ENCODE measurements around the gene ERAP2.

ERAP2 gene

DNA sequence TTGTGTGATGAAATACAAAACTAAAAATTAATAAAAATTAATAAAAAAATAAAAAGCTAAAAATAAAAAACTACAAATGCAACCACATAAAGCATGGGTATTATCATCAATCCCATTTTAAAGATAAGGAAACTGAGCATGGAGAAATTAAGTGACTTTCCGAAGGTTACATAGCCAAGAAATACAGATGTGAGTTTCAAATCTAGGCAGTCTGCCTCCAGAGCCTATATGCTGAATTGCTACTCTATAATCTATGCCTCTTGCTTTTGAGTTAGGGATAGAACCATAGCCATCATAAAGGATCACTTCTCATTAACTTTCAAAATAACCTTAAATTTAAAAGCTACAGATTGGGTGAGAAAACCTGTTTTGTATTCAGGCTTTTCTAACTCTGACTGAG, 18.8 kb upstream of the ERAP2 start:
- peaks cover 4% of the 10 kb centered on the region for H3K27me3 Mint-ChIP-seq (ENCODE audit: low read depth, poor library complexity)
- no peak for DNase-seq
- TF ChIP-seq, protein P1, sequence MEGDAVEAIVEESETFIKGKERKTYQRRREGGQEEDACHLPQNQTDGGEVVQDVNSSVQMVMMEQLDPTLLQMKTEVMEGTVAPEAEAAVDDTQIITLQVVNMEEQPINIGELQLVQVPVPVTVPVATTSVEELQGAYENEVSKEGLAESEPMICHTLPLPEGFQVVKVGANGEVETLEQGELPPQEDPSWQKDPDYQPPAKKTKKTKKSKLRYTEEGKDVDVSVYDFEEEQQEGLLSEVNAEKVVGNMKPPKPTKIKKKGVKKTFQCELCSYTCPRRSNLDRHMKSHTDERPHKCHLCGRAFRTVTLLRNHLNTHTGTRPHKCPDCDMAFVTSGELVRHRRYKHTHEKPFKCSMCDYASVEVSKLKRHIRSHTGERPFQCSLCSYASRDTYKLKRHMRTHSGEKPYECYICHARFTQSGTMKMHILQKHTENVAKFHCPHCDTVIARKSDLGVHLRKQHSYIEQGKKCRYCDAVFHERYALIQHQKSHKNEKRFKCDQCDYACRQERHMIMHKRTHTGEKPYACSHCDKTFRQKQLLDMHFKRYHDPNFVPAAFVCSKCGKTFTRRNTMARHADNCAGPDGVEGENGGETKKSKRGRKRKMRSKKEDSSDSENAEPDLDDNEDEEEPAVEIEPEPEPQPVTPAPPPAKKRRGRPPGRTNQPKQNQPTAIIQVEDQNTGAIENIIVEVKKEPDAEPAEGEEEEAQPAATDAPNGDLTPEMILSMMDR (IDR thresholded peaks at IDR 0.05), result no peak
- no peaks in the 10 kb centered on the region for H3K36me3 Mint-ChIP-seq (ENCODE audit: low read depth)
- H3K27ac Mint-ChIP-seq, result no peak overlapping the region
- no peaks in the 10 kb centered on the region for H3K4me1 Mint-ChIP-seq
- H3K9me3 Mint-ChIP-seq, result no peaks in the 10 kb centered on the region
- H3K4me3 Mint-ChIP-seq, result no peak overlapping the region

- no peak for DNase-seq
- TF ChIP-seq, protein P1 (IDR thresholded peaks at IDR 0.05), result no peak
- Mint-ChIP-seq H3K4me3 (no peak overlapping the region), H3K27me3 (ENCODE audit: low read depth, poor library complexity) (peaks cover 5% of the 10 kb centered on the region), H3K4me1 (no peaks in the 10 kb centered on the region), H3K9me3 (no peaks in the 10 kb centered on the region), H3K36me3 (ENCODE audit: low read depth) (no peaks in the 10 kb centered on the region), H3K27ac (no peak overlapping the region)
These were observed 18.4 kb upstream of the ERAP2 start for GRCh38 chr5:96857924-96858323.

GRCh38 chr5:96859375-96859774, 16.9 kb upstream of the ERAP2 start:
- H3K27ac Mint-ChIP-seq, result no peak overlapping the region
- TF ChIP-seq, protein P1 (IDR thresholded peaks at IDR 0.05), result no peak
- peaks cover 8% of the 10 kb centered on the region for H3K27me3 Mint-ChIP-seq (ENCODE audit: low read depth, poor library complexity)
- H3K36me3 Mint-ChIP-seq (ENCODE audit: low read depth), result no peaks in the 10 kb centered on the region
- no peak overlapping the region for H3K4me3 Mint-ChIP-seq
- DNase-seq, result no peak
- no peaks in the 10 kb centered on the region for H3K4me1 Mint-ChIP-seq
- no peaks in the 10 kb centered on the region for H3K9me3 Mint-ChIP-seq

DNA sequence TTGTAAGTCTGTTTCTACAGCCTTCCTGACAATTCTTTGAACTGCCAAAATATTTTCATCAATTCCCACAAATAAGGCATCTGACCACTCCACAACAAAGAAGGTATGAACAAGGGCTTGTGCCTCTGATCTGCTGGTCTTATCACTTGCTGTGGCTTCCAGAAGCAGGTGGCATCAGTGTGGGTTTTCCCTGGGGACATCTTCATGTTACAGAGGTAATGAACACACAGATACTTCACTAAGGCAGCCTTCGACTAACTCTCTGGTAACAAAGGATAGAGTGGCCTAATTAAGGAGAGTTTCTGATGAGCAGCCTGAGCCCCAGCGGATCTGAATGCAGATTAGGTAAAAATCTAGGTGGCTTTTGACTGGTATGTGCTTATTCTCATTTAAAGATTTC, 15.2 kb upstream of the ERAP2 start:
- H3K9me3 Mint-ChIP-seq, result no peaks in the 10 kb centered on the region
- no peaks in the 10 kb centered on the region for H3K4me1 Mint-ChIP-seq
- TF ChIP-seq, protein P1 (IDR thresholded peaks at IDR 0.05), result no peak
- H3K4me3 Mint-ChIP-seq, result no peak overlapping the region
- DNase-seq, result no peak
- H3K27me3 Mint-ChIP-seq (ENCODE audit: low read depth, poor library complexity), result peaks cover 8% of the 10 kb centered on the region
- H3K27ac Mint-ChIP-seq, result no peak overlapping the region
- no peaks in the 10 kb centered on the region for H3K36me3 Mint-ChIP-seq (ENCODE audit: low read depth)

GRCh38 chr5:96863114-96863513, 13.2 kb upstream of the ERAP2 start:
- H3K9me3 Mint-ChIP-seq, result no peaks in the 10 kb centered on the region
- no peaks in the 10 kb centered on the region for H3K4me1 Mint-ChIP-seq
- no peak overlapping the region for H3K27ac Mint-ChIP-seq
- no peak for DNase-seq
- H3K4me3 Mint-ChIP-seq, result no peak overlapping the region
- no peaks in the 10 kb centered on the region for H3K36me3 Mint-ChIP-seq (ENCODE audit: low read depth)
- TF ChIP-seq, protein P1 (IDR thresholded peaks at IDR 0.05), result no peak
- H3K27me3 Mint-ChIP-seq (ENCODE audit: low read depth, poor library complexity), result peaks cover 4% of the 10 kb centered on the region

GRCh38 chr5:96863949-96864584, 12.2 kb upstream of the ERAP2 start:
- TF ChIP-seq, protein P1 (IDR thresholded peaks at IDR 0.05), result no peak
- Mint-ChIP-seq H3K4me1 (no peaks in the 10 kb centered on the region), H3K36me3 (ENCODE audit: low read depth) (no peaks in the 10 kb centered on the region), H3K27me3 (ENCODE audit: low read depth, poor library complexity) (peaks cover 4% of the 10 kb centered on the region), H3K27ac (no peak overlapping the region), H3K4me3 (no peak overlapping the region), H3K9me3 (no peaks in the 10 kb centered on the region)
- DNase-seq, result no peak
